GM18505 (cell line): Measurements from ENCODE around the gene NPAS1.

Experiments
- ATAC-seq: cut with Tn5 transposase; IDR thresholded peaks from one replicate; pipeline ENCODE4 v1.9.1; 2021; ENCODE audit not compliant: unreplicated experiment
- POLR2A ChIP-seq: IDR thresholded peaks from 4 replicates; pipeline ENCODE4 v1.6.1; 2011; ENCODE audit warnings: borderline replicate concordance; ENCODE audit not compliant: insufficient read depth, insufficient read length; ENCODE audit errors: extremely low read depth

The NPAS1 gene

GRCh38 chr19:47019431-47020041 is at the start of gene NPAS1:
Gene NPAS1 (plus strand): TSS chr19:47019837. CDS start chr19:47021048, 1,211 bp downstream.
- no peak for ATAC-seq
- no peak for TF ChIP-seq POLR2A

DNA sequence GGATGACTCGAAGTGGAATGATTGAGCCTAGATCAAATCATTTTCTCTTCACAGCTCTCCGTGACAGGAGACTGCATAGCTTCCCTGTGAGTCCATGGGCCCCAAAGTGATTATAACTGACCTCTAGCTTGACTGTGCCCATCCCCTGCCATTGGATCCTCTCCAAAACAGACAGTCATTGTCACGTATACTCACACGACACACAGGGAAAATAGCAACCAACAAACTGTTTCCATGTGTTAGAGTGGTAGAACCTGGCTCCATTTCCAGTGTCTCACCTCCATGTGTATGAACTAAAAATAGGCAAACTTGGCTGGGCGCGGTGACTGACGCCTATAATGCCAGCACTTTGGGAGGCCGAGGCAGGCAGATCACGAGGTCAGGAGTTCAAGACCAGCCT is 48.8 kb upstream of the NPAS1 start:
- no peak for ATAC-seq
- TF ChIP-seq POLR2A: no peak

DNA sequence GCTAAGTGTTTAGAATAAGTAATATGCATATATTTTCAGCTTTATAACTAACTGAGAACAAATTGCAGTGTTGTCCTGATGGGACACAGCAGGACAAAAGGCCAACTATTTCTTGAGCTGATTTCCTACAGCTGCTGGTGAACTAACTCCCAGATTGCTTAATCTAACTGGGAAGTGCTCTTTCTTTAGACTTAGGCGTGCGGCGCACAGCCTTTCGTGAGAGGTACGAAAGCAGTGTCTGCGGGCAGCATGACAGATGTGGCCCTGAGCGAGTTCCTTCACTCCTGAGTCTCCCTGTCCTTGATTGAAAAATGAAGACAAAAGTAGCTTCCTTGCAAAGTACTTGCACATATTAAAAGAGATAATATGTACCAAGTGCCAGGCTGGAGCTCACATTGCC is 47.3 kb upstream of the NPAS1 start:
- no peak for TF ChIP-seq POLR2A
- ATAC-seq: no peak

GRCh38 chr19:46974181-46974580 is 45.5 kb upstream of the NPAS1 start:
- ATAC-seq: no peak
- no peak for TF ChIP-seq POLR2A

DNA sequence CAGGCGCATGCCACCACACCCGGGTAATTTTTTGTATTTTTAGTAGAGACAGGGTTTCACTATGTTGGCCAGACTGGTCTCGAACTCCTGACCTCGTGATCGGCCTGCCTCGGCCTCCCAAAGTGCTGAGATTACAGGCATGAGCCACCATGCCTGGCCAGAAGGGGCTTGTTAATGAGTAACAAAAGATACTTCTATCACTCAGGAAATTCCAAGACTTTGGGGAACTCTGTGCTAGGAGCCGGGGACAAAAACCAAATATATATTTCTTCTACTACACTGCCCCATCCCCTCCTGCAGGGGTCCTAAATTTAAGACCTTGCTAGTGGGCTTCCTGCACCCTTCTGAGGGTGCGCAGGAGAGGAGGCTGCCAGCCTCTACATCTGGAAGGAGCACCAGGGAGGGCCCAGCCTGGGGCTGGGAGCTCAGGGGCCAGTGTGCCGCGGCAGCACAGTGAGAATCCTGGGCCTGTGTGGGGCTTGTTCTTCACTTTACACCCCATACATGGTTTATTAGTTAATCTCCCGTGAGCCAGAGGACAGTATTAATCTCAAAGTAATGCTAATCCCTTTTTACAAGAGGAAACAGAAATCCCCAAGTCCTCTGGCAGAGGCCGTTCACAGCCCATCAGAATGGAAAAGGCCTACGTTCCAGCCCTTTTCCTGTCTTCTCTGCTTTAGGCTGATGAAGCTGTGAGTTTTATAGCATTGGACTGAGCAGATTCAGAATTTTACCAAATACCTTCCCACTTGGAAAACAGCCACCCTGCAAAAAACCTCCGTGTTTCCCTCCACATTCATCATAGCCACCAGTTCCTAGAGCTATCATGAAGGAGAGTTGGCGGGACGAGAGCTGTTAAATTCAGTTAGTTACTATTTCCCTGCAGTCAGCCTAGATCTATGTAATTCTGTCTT is 44.4 kb upstream of the NPAS1 start:
- ATAC-seq: no peak

DNA sequence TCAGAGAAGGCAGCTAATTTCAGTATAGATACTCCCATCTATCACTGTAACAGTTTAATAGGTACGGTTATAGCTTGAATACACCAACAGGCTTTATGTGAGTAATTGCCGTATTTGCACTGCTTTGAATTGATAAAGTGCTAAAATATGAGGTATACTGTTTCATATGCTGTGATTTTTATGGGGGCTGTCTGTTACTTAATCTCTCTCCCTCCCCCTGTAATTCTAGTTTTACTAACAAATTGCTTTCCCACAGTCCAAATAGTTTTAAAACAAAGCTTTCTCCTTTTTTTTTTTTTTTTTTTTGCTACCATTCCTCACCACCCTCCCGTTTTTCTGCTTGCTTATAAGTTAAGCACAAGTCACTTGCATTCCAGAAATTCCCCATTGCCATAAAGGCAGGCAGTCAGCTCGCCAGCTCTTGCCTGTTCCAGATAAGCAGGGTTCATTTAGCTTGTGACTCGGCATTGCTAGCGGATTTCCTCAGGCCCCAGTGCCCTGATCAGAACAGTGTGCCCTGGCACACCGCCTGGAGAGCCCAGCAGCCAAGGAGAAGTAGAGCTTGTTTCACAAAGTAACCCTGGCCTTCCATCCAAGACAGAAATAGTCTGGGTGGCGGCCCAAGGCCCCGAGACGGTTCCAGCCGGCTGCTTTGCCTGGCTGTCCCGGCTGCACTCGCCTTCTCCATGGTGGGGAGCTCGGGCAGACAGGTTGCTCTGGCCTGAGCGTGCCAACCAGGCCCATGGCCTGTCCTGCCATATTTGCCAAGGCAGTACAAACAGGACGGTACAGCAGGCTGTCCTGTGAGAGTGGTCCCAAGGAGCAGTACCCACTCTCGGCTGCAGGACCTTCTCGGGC is 43.5 kb upstream of the NPAS1 start:
- ATAC-seq: no peak
- no peak for TF ChIP-seq POLR2A

More for the DNA sequence above, 44.4 kb upstream of the NPAS1 start:
- no peak for TF ChIP-seq POLR2A

DNA sequence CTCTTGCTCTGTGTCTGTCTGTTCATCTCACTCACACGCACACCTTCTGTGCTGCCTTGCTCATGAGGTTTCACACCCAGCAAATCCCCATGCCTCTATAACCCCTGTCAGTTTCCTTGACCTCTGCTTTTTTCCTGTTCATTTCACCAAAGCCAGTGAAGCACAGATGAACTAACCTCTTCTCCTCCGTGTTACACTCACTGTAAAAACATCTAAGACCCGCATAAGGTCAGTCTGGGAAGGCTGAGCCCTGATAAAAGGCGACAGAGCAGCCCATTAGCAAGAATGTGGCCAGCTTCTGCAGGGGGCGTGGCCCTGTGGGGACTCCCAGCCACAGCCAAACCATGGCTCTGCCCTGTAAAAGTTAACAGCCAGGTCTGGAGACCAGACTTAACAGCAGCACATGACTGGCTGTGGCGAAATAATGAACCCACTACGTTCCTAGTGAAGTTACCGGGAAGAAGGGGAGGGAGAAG is 42.8 kb upstream of the NPAS1 start:
- no peak for TF ChIP-seq POLR2A
- no peak for ATAC-seq

- TF ChIP-seq POLR2A: no peak
- no peak for ATAC-seq
Observed at GRCh38 chr19:46977548-46977947, 42.1 kb upstream of the NPAS1 start.

DNA sequence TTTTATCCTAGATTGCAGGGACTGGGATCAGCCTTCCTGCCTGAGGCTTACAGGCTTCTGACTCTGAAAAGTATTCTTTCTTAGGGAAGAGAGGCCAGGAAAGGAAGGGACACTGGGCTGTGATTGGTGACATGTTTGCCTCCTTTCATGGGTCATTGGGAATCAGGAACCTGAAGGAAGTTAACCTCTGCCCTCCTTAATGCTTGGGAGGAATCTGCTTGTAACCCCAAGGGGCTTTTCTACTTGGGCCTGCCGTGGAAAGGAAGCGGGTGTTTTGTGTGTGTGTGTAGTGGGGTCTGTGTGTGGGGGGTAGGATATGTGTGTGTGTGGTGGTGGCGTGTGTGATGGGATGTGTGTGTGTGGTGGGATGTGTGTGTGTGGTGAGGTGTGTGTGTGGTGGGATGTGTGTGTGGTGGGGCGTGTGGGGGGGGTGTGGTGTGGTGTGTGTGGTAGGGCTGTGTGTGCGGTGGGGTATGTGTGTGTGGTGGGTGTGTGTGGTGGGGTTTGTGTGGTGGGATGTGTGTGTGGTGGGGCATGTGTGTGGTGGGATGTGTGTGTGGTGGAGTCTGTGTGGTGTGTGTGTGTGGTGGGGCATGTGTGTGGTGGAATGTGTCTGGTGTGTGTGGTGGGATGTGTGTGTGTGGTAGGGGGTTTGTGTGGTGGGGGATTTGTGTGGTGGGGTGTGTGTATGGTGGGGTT is 41.3 kb upstream of the NPAS1 start:
- no peak for TF ChIP-seq POLR2A
- ATAC-seq: no peak

GRCh38 chr19:46979126-46980105 is 40.2 kb upstream of the NPAS1 start:
- no peak for ATAC-seq
- TF ChIP-seq POLR2A: no peak

GRCh38 chr19:46980761-46981160 is 38.9 kb upstream of the NPAS1 start:
- no peak for ATAC-seq
- no peak for TF ChIP-seq POLR2A
